Measurements from ENCODE around the gene TLE4.

DNA sequence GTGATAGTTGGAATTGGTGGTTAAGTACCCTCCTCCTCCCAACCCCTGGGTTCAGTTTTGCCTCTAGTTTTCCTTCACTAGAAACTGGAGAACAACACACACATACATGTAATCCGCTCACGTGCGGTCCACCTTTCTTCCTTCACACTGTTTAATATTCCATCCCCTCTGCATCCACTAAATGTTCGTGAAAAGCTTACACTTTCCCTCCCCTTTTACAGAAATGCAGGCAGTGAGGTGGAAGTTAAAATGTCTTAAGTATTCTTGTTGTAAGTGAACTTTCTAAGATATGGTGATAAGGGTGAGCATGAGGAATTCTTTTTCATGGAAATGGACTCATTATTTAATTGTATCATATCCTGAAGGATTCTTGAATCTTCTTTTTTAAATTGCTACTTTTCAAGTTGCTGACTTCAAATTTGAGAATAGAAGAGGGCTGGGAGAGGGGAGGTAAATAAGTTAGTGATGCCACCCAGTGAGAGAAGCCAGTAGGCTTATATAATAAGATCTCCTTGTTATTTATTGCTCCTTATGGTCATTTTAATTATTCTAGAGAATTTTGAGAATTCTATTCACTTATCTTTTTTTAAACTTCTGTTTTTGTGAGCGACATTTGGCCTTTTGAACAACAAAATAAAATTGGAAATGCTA lies 90.2 kb downstream of the TLE4 start:
- TF ChIP-seq, protein P1, sequence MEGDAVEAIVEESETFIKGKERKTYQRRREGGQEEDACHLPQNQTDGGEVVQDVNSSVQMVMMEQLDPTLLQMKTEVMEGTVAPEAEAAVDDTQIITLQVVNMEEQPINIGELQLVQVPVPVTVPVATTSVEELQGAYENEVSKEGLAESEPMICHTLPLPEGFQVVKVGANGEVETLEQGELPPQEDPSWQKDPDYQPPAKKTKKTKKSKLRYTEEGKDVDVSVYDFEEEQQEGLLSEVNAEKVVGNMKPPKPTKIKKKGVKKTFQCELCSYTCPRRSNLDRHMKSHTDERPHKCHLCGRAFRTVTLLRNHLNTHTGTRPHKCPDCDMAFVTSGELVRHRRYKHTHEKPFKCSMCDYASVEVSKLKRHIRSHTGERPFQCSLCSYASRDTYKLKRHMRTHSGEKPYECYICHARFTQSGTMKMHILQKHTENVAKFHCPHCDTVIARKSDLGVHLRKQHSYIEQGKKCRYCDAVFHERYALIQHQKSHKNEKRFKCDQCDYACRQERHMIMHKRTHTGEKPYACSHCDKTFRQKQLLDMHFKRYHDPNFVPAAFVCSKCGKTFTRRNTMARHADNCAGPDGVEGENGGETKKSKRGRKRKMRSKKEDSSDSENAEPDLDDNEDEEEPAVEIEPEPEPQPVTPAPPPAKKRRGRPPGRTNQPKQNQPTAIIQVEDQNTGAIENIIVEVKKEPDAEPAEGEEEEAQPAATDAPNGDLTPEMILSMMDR (IDR thresholded peaks at IDR 0.05), result no peak
- TF ChIP-seq ZFX (IDR thresholded peaks at IDR 0.05; ENCODE audit: borderline replicate concordance), result no peak
